HG02885 (cell line): ENCODE results near the gene OLFML2A.
"Not testable (repeated sequence)": the region's sequence is repeated elsewhere in the genome, so short reads cannot be mapped to it uniquely, and the experiment has no call there.

Experiments
- ATAC-seq: cut with Tn5 transposase; IDR thresholded peaks from one replicate; pipeline ENCODE4 v1.9.1; 2021; ENCODE audit warnings: mild to moderate bottlenecking; ENCODE audit not compliant: unreplicated experiment, poor library complexity

OLFML2A gene

DNA sequence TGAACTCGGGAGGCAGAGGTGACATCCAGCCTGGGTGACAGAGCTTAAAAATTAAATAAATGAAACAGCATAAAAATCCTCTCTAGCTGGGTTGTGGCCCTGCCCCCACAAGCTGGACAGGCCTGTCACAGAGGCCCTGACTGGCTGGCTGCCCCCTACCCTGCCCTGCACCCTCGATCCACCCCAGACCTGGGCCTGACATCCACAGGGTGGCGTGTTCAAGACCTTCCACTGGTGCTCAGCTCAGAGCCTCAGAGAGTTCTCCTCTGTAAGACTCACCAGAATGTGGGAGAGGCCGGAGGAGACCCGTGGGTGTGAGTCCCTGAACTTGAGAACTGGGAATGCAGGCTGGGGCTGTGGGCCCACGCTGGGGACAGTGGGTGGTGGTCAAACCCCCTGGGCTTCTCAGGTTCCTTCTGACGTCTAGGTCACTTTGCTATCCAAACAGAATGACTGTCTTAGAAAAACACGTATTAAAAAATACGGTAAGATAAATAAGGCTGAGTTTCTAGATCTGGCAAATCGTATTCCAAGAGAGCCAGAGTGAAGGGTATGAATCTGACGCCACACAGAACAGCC, 66.6 kb downstream of the OLFML2A start:
- no peak for ATAC-seq

DNA sequence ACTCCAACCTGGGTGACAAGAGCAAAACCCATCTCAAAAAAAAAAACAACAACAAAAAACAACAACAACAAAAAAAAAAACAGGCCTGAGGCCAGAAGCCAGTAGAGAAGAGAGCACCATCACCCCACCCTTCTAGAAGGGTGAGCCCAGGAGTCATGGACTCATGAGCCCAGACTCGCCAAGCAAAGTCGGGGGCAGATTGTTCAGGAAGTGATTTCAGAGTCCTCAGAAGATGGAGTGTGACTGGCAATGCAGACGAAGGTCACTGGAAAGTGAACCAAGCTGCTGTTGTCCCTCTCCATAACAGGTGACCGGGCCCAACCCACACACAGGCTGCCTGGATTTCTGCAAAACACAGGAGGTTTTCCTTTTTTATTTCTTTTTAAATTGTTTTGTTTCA, 67.4 kb downstream of the OLFML2A start:
- ATAC-seq, result no peak

DNA sequence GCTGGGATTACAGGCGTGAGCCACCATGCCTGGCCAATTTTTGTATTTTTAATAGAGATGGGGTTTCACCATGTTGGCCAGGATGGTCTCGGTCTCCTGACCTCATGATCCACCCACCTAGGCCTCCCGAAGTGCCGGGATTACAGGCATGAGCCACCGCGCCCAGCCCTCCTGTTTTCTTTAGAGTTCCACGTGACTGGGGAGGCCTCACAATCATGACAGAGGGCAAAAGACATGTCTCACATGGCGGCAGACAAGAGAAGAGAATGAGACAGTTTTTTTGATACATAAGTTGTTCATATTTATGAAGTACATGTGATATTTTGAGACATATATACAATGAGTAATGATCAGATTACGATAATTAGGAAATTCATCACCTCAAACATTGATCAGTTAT, 69.5 kb downstream of the OLFML2A start:
- ATAC-seq, result not testable (repeated sequence)

DNA sequence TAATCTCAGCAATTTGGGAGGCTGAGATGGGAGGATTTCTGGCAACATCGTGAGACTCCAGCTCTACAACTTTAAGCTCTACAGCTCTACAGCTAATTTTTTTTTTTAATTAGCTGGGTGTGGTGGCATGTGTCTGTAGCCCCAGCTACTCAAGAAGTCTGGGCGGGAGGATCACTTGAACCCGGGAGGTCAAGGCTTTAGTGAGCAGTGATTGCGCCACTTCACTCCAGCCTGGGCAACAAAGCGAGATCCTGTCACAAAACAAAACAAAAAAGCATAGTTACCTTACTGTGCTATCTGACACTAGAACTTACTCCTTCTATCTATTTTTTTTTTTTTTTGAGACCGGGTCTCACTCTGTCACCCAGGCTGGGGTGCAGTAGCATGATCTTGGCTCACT, 70.0 kb downstream of the OLFML2A start:
- no peak for ATAC-seq

DNA sequence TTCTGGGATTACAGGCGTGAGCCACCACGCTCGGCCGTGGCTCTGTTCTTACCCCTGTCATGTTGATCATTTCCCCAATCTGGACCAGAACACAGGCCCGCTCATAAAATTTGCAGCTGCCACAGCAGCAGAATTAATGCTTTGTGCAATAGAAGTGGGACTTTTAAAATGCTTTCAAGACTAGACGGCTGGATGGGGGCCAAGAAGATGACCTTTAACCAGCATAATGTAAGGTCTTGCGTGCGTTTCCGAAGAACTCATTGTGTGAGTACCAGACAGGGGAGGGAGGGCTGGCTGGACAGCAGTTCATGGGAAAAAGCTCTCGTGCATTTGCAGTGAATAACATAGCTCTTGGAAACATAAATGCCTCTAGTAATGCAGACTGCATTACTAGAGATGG, 72.9 kb downstream of the OLFML2A start:
- ATAC-seq, result no peak

DNA sequence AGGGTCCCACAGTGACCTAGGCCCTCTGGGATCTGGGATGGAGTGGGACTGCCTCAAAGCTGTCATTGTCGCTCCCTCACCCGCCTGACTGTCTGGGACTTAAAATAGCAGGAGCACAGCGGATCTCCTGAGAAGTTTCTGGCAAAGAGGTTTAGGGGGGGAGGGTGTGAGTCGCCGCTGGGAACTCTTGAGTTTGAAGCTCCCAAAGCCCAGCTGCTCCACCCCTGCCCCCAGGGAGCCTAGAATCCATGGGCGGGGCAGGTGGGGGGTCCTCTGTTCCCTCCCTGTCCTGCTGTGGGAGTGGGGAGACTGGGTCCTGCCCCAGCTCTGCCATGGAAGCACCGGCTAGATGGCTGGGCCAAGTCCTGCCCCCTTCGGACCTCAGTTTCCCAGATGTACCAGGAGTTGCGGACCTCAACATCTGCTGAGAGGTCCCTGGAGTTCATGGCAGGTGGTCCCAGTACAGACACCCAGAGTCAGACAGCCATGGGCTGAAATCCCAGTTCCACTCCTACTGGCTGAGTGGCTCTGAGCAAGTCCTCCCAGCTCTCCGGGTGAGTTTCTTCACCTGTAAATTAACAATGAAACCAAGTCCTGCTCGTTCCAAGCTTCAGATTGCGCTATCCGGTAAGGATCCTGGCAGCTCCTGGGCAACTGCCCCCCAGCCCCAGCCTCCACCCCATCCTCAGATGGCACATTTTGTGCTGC, 75.3 kb downstream of the OLFML2A start:
- ATAC-seq, result no peak

DNA sequence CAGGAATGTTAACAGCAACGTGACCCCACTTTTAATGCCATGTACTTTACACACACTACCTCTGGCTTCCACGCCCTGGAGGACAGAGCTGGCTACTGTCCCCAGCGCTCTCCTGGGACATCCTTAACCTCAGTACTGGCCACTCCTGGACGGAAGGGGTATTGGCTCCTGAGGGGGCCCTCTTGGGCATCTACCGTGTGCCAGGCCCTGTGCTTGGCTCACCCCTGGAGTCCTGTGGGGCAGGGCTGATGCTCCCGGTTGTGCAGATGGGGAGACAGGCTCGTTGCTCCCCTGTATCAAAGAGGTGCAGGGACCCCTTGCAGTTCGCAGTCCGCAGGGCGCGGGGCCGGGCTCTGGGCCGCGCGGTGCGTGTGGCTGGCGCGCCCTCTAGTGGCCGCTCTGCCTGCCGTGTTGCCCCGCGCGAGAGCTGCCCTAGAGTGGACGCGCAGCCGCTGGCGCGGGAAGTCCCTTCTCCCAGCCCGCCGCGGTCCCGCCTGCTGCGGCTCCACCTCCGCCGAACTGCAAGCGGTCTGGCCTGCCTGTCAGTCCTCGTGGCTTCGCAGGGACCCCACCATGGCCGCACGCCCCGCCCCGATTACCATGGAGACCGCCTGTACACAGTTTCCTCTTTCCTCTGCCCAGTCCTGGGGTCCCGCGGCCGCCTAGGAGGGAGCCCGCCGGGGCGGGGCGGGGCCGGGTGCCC, 76.0 kb downstream of the OLFML2A start, which contains the start of gene WDR38:
Gene WDR38 (plus strand): TSS at position 632 of the 703 bp plus-strand sequence. CDS start 72 bp downstream, outside the sequence.
- peak; percentile 69 for ATAC-seq

DNA sequence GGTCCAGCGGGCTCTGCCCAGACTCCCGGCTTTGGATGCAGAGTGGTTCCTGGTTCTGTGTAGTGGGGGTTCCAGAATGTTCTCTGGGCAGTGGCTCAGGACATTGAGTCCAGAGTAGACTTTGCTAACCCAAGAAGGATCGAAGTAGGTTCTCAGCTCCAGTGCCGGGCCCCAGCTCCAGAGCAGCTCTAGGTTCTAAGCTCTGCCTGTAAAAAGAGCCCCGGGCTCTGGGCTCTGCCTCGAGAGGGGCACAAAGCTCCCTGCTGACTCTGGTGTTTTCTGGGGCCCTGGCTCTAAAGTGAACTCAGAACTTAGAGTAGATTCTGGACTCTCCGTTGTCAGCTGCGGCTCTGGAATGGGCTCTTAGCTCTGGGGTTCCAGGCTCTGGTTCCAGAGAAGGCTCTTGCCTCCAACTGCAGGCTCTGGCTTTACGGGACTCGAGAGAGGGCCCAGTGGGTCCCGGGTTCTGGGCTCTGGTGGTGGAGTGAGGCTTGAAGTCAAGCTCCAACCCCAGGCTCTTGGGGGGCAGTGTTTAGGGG, 76.7 kb downstream of the OLFML2A start:
- no peak for ATAC-seq

DNA sequence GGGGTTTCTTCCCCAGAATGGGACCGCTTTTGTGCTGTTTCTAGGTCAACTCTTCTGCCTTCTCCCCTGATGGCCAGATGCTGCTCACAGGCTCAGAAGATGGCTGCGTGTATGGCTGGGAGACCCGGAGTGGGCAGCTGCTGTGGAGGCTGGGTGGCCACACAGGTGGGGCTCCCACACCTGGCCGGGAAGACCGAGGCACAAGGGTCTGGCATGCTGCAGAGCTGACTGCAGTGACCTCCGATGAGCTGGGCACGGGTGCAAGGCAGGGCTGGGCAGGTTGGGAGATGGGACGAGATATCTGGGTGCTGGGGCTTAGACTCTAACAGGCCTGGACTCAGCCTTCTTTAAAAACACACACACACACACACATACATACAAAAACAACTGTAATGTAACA, 77.2 kb downstream of the OLFML2A start:
- no peak for ATAC-seq

DNA sequence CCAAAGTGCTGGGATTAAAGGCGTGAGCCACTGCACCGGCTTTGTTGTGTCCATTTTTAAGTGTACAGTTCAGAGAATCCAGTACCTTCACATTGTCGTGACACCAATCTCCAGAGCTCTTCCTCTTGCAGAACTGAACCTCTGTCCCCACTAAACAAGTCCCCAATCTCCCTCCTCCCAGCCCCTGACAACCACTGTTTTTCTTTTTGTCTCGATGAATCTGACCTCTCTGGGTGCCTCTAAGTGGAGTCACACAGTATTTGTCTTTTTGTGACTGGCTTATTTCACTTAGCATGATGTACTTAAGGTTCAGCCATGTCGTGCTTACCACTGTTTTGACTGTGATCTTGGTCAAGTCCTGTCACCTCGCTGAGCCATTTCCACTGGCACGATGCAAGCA, 77.9 kb downstream of the OLFML2A start:
- no peak for ATAC-seq

DNA sequence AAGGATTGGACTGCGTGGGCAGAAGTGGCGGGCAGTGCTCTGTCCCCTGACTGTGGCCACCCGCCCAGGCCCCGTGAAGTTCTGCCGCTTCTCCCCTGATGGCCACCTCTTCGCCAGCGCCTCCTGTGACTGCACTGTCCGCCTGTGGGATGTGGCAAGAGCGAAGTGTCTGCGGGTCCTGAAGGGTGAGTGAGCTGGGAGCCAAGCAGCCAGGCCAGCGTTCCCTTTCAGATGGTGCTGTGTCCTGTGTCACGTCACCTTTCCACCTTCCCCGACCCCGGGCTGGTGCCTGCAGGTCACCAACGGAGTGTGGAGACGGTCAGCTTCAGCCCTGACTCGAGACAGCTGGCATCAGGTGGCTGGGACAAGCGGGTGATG, 78.6 kb downstream of the OLFML2A start:
- ATAC-seq, result no peak

DNA sequence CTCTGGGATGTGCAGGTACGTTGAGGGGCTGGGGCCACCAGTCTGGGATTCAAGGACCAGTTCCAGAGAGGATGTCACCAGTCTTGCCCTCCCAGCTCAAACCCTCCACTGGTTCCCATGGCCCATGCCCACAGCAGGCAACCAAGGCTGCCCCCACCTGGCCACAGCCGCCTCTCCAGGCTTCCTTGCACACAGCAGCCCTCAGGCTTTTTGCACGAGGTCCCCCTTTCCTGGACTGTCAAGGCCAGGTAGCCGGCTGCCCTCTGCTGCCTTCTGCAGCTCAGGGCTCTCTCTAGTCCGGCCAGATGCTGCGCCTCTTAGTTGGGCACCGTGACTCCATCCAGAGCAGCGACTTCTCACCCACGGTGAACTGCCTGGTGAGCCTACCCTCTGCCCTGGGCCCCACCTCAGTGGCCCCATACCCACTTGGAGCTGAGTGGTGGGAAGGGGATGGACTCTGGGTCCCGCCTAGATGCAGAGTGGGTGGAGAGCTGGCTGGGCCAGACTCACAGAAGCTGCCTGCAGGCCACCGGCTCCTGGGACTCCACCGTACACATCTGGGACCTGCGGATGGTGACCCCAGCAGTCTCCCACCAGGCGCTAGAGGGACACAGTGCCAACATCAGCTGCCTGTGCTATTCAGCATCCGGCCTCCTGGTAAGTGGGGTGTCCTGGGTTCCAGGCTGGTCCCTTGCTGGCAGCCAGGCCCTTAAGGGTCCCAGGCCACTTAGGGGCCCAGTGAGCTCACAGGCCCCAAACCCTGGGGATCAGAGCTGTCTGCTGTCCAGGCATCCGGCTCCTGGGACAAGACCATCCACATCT, 79.2 kb downstream of the OLFML2A start:
- ATAC-seq, result no peak

DNA sequence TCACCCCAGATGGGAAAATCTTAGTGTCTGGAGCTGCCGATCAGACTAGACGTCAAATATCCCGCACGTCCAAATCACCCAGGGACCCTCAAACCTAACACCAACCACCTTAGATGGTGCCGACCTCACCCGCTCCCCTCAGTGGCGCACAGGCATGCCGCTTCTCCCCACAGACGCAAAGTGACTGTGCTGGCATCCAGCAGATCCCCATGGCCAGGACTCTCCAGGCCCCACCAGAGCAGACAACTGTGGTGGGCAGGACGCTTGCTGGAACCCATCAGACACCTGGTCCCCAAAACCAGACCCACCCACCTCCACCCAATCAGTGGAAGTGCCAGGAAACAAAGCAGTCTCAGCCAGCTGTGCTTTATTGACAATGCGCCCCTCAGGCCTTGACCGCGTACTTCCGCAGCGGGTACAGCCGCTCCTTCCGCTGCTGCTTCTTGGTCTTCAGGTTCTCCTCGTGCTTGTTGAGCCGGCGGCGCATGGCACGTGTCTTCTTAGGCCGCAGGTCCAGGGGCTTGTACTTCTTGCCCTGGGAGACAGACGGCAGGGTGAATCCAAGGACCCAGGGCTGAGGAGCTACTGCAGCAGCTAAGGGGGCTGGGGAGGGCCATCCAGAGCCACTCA, 80.7 kb downstream of the OLFML2A start:
- ATAC-seq, result no peak

DNA sequence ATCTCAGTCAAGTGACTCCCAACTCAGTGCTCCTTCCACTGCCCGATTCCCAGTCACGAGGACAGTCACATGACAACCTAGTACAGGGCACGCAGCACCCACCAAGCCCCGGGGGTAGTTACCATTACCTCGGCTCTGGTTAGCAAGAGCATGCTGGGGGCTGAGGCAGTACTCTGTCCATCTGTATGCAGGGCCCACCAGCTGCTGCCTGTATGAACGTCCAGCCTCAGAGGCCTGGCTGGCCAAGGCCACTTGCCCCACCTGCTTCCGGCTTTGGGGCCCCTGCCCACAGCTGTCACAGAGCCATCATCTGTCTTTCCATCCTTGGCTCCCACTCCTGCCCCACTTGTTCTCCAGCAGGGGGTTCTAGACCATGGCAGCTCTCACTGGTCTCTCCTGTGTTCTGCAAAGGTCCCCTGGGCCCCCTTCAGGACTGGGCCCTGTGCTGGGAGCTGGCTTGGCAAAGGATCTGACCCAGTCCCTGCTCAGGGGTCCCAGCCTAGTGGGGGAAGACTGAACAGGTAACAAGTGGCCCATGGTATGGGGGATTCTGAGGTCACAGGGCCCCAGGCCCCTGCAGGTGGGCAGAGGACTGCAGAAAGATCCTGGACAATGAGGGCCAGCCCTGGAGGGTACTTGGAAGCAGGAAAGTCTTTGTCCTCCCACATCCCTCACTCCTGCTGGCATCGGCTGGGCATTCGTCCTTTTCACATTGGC, 81.6 kb downstream of the OLFML2A start:
- no peak for ATAC-seq

DNA sequence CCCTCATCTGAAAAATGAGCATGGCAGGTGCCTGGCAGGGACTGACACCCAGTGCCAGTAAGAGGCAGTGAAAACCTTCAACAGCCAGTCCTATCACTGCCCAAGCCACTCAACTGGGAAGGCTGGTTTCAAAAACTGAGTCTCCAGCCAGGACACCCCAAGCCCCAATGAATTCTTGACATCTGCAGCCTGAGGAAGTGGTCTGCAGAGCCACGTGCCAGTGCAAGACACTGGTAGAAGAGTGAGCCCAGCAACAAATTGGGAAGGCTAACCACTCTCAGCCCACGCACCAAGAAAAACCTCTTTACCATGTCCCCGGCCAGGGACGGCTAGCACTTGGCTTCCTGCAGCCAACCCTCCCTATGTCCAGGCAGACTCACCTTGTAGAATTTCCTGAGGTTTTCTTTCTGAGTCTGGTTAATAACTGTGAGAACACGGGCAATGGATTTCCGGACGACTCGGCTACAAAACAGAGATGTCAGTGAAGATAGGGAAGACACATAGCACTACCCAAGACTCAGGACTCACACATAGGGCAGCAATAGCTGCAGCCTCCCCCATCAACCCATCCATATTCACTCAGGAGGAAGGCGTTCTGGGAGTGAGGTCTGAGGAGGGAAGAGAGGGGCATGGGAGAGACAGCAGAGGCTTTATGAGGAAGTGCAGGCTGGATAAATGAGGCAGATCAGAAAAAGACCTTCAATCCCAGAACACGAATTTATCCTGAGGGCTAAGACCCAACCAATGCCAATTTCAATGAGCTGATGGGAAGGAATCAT, 83.1 kb downstream of the OLFML2A start:
- ATAC-seq, result no peak

DNA sequence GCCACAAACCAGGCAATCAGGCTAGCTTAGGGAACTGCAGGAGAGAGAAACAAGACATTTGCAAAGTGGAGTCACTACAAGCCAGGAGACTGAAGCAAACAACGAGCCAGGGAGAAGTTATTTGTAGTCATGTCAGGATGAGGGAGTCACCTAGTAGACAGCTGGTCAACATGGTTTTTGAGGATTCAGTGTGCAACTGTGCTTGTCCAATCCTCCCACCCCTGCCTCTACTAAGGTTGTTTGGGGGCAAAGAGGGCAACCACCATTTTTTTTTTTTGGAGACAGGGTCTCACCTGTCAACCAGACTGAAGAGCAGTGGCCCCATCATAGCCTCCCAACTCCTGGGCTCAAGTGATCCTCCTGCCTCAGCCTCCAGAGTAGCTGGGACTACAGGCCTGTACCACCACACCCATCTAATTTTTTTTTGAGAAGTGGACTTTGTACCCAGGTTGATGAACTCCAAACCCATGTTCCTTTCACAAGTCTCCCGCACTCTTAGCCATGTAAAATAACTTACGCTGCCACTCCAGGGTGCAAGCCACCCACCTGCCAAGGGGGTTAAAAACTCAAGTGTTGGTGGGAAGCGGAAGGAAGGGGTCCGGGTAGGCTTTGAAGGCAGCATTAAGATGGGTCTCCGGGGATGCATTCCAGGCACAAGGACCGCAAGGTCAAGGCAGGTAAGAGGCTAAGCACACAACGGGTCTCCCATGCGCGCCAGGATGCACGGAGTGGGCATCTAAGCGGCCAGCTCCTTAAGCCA, 83.8 kb downstream of the OLFML2A start:
- ATAC-seq, result no peak

DNA sequence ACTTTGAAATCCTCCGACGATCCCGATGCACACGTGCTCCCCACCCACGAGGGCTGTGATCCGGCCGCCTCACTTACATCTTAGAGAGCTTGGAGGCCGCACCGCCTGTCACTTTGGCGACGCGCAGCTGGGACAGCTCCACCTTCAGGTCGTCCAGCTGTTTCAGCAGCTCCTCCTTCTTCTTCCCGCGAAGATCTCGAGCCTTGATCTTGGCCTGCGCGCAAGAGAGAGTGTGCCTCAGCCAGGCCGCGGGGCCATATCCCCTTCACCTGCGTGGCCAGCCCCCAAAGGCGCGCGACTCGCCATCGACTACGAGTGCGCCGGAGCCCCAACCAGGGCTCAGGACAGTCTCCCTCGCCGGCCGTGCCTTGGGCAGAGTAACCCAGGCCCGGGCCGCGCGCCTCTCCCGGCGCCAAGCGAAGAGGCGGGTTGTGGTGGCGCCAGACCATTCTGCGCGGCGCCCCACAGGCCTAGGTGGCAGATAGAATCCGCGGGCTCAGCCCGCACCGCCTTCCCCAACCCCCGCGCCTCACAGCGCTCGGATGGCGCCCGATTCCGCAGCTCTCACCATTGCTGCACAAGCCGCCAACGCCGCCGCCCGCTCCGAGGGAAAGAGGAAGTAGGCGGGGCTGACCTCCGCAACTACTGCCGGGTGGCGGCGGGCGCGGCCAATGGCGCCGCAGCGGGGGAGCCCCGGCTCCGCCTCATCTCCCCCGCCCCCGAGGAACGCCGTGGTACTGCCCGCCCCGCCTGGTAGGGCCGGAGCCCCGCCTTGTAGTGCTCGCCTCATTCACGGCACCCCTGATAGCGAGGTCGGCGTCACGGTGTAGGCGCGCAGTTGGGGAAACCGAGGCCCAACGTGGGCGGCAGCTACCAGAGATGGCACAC, 84.7 kb downstream of the OLFML2A start, which contains the start of the genes ARPC5L and RPL35:
Gene ARPC5L (plus strand): TSS at position 789 of the 888 bp plus-strand sequence. CDS start 7,161 bp downstream, outside the sequence.
Gene RPL35 (minus strand): TSS at position 616 of the 888 bp plus-strand sequence. CDS start 45 bp downstream, at position 571.
- ATAC-seq, result peak; percentile 90
